LNCAP (cell line): ENCODE measurements around the gene PEMT.

ENCODE experiments used
- TF ChIP-seq, protein P1 (sequence below): fragments of 450-650 bp; IDR thresholded peaks from 2 replicates; pipeline ENCODE4 v1.5.1; 2017; ENCODE audit warnings: mild to moderate bottlenecking

The PEMT gene

DNA sequence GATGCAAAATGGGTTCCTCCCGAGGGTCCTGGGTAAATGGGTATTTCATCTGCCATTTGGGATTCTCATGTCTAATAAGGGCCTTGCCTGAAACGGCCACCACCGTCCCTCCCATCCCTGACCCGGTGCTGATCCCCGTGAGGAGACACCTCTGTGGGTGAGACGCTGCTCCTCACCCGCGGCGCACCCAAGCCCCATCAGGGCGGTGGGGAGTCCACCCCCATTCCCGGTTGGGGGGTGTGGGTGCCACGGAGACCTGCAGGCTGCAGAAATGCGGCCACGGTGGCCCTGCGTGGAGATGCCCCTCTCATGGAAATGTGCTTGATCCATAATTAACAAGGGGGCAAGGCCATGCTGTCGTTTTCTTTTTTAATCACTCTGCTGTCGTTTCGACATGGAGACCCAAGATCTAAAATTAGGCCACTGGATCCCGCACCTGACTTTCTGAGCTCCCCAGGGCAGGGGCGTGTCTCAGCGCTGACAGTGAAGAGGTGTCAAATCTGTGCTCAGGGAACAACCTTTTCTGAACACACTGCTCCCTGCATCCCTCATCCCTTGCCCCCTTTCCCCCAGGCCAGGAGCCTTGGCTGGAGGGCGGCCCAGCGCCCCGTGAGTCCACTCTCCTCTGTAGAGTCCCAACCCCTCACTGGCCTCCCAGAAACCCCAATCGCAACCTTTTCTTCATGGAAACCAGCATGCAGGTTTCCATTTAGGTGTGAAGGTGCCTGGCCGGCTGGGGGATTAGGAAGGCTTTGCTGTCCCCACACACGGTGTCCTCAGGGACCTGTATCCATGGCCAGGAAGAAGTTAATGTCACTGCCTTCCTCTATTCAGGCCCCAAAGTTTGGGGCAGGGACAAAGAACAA is 38.9 kb downstream of the PEMT start:
- TF ChIP-seq, protein P1, sequence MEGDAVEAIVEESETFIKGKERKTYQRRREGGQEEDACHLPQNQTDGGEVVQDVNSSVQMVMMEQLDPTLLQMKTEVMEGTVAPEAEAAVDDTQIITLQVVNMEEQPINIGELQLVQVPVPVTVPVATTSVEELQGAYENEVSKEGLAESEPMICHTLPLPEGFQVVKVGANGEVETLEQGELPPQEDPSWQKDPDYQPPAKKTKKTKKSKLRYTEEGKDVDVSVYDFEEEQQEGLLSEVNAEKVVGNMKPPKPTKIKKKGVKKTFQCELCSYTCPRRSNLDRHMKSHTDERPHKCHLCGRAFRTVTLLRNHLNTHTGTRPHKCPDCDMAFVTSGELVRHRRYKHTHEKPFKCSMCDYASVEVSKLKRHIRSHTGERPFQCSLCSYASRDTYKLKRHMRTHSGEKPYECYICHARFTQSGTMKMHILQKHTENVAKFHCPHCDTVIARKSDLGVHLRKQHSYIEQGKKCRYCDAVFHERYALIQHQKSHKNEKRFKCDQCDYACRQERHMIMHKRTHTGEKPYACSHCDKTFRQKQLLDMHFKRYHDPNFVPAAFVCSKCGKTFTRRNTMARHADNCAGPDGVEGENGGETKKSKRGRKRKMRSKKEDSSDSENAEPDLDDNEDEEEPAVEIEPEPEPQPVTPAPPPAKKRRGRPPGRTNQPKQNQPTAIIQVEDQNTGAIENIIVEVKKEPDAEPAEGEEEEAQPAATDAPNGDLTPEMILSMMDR: no peak

DNA sequence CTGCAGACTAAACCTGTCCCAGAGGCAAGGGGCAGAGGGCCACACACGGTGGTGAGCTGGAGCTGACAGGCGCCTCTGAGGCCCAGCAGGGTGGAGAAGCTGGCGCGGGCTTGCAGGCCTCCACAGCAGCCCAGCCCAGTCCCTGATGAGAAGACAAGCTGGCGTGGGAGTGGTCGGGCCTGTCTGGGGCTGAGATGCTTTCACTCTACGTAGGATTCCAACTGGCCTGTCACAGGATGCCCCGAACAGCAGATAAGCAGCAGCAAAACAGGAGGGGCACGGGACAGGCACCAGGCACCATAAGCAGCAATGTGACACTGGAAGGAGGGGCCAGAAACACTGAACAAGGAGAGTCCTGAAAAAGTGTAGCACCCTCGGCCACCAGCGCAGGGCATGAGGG is 40.1 kb downstream of the PEMT start:
- TF ChIP-seq, protein P1: no peak

DNA sequence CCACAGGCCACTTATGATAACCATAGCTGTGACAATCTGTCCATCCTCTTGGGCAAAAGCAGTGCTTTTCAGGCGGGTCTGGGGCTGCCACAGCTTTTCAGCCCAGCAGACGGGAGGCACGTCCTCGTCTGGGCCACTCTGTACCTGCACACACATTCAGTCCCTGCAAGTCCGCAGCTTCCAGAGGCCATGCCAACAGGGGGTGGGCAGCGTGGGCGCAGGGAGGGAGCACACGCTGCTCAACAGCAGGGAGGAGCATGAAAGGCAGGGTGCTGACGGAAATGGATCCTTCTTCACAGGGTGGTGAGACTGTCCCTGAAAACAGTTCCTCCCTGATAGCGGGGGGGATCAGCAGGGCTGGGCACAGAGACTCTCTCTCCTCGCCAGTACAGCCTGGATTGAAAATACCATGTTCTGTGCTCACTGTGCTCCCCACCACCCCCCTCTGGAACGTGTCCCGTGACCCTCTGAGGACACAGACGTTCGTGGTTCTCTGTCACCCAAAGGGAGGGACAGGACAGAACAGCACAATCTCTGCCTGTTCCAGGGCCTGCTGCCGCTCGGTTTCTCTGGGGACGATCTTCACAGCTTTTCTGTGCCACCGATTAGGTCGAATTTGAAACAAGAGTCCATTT is 41.7 kb downstream of the PEMT start:
- TF ChIP-seq, protein P1: no peak

DNA sequence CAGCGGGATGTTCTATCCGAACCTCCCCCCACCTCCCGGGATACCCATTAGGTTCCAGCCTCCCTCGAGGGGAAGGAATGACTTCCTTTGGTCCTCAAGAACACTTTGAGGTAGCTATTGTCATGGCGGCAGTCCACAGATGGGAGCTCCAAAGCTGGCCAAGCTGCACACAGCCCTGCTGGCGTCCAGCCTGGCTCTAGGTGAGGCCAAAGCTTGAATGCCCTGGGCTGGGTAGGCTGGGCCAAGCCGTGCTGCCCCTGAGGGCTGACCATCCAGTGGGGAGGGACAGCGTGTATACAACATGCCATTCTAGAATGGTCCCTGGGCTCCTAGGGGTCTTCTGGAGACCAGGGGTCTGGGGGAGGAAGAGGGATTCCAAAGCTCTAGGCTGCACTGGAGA is 43.5 kb downstream of the PEMT start:
- TF ChIP-seq, protein P1: no peak

DNA sequence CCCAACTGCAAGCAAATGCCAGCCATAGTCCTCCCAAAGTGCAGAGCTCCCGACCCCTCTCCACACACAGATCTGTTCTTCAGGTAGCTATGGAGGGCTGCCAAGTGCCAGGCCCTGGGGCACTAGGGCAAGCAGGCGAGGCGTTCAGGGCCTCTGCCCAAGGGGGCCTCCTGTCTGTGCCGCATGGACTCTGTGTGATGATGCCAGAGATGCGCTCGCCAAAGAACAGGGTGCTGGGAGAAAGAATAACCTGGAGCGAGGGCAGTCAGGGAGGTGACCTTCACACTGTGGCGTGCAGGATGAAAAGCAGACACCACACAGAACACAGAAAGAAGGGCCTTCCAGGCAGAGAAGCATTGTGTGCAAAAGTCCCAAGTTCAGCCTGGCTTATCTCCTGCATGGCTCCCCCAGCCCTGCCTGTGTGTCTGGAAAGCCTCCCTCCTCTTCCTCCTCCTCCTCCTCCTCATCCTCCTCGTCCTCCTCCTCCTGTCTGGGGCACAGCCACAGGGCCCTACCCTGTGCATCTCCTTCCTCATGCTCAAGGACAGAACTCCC is 44.2 kb downstream of the PEMT start:
- TF ChIP-seq, protein P1: no peak

DNA sequence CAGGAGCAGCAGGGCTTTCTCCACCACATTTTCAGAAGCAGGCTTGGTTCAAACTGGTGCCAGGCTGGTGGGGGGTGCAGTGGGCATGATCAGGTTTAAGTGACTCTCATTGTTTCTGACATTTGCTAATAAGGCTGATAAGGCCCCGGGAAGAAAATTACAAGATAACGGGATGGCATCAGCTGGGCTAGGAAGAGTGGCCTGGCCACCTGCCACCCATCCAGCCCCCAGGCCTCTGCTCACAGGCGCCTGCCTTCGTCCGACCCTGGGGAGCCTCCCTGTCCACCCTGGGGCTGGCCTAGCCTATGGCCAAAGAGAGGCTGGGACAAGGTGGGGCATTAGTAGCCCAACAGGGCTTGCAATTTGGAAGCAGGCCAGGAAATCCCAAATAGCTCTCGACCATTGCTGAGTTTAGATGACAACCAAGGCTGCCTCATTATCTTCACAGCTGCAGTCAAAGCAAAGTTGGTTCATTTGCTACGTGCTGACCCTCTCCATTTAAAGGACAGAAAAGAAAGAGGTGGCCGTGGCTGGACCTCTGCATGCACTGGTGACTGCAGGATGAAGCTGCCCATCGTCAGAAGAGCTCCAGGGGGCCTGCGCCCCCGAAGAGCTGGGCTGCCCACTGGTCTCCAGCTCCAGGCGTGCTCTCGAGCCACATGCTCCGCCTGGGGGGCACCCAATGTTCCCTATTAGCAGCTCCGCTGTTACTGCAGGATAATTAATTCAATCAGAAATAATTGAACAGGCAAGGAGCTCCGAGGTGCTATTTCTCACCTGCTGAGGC is 44.9 kb downstream of the PEMT start:
- TF ChIP-seq, protein P1: no peak

DNA sequence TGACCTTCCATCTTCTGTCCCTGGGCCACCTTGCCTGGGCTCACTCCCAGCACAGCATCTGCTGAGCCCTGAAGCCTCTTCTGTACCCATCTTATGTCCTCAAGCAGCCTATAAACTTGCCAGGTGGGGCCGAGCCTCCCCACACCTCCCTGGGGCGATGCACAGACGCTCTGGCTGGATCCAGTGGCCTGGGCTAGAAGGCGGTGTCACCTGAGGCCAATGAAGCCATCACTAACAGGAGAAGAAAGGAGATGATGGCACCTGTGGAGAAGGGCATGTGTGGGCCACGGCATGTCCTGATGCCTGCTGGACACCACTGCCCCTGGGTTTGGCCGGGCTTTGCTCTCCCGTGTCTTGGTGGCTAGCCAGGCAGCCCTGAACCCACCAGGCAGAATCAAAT is 45.5 kb downstream of the PEMT start:
- TF ChIP-seq, protein P1: no peak
